NB4 (cell line): Measurements from ENCODE around the gene PADI2.
A peak's percentile ranks its signal among the peaks of the same experiment; 100 is the strongest.

Experiments used
- DNase-seq: peaks from one replicate; pipeline ENCODE4 v3.0.0; 2010; ENCODE audit warnings: low read depth
- H3K4me3 ChIP-seq: one replicate; pipeline ENCODE4 v1.5.1; 2011; ENCODE audit warnings: mild to moderate bottlenecking, low read depth, low read length, moderate library complexity
- MYC ChIP-seq: IDR thresholded peaks from 2 replicates; pipeline ENCODE4 v1.6.1; 2011; ENCODE audit warnings: low read depth, low read length
- POLR2A ChIP-seq: IDR thresholded peaks from 2 replicates; pipeline ENCODE4 v1.6.1; 2011; ENCODE audit warnings: mild to moderate bottlenecking; ENCODE audit not compliant: insufficient read length; ENCODE audit errors: extremely low read depth
- TF ChIP-seq, protein P1 (sequence below): IDR thresholded peaks from 2 replicates; pipeline ENCODE4 v1.6.1; 2011; ENCODE audit warnings: low read depth, low read length
- TF ChIP-seq, protein P2 (sequence below): IDR thresholded peaks from one replicate; pipeline ENCODE4 v1.5.1; 2012; ENCODE audit warnings: low read depth, low read length

PADI2 gene

DNA sequence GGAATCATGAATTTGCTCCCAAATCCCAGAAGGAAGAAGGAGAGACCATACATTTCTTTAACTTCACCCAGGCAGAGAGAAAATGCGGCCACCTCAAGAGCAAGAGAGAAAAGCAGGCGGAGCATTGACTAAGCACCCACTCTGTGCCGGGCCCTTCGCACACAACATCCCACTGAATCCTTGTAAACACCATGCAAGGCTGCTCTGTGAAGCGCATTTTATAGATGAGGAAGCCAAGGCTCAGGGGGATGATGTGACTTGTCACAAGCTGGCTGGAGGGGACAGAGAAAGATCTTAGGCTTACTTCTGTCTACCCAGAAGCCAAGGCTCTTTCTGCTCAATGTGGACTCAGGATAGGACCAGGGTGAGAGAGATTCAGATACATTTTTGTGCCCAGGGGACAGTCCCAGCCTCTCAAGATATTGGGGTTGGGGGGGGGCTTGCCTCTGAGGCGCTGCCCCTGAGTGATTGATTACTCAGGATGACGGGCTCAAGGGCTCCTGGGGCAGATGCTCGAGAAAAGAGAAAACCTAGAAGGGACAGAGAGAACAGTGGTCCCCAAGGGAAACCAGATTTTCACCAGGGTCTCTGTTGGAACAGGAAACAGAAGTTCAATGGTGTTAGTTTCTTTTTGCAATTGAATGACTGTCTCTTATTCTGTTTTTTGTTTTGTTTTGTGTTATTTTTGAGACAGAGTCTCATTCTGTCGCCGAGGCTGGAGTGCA, 19.5 kb downstream of the PADI2 start:
- peak; percentile 31 for DNase-seq
- no peak overlapping the region for H3K4me3 ChIP-seq
- TF ChIP-seq POLR2A: no peak
- TF ChIP-seq, protein P1, sequence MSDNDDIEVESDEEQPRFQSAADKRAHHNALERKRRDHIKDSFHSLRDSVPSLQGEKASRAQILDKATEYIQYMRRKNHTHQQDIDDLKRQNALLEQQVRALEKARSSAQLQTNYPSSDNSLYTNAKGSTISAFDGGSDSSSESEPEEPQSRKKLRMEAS: no peak
- no peak for TF ChIP-seq MYC
- TF ChIP-seq, protein P2, sequence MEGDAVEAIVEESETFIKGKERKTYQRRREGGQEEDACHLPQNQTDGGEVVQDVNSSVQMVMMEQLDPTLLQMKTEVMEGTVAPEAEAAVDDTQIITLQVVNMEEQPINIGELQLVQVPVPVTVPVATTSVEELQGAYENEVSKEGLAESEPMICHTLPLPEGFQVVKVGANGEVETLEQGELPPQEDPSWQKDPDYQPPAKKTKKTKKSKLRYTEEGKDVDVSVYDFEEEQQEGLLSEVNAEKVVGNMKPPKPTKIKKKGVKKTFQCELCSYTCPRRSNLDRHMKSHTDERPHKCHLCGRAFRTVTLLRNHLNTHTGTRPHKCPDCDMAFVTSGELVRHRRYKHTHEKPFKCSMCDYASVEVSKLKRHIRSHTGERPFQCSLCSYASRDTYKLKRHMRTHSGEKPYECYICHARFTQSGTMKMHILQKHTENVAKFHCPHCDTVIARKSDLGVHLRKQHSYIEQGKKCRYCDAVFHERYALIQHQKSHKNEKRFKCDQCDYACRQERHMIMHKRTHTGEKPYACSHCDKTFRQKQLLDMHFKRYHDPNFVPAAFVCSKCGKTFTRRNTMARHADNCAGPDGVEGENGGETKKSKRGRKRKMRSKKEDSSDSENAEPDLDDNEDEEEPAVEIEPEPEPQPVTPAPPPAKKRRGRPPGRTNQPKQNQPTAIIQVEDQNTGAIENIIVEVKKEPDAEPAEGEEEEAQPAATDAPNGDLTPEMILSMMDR: no peak

DNA sequence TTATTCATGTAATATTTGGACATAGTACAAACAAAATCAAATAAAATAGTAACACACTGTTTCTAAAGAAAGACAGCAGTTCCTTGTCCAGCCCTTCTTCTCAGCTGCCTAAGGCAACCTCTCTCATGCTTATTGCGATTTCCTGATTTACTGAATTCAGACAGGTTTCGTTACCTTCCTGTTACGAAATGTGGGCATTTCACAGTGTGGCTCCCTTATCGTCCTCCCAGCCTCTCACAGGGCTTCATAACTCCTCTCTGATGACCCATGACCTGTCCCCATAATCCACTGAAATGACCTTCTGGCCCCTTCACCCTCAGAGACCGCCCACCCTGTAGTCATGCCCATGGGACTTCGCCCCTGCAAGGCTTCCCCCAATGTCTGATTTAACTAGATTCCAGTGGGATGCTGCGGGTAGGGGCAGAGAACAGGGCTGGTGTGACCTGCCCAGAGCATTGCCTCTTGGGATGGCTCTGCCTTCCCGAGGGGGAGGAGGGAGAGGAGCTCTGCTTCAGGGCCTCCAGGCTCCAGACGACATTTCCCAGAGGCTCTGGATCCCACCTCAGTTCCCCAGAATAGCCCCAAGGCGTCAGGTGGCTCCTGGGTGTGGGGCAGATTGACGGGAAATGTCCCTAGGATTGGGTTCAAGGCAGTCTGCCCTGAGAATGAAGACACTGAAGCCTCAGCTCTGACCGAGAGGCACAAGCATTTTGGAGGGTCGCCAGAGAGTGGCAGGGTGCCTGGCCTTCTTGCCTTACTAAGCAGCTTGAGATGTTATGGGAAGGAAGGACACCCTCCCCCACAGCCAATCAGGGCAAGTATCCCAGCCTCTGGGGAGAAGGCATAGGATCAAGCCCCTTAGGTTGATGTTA, 20.6 kb downstream of the PADI2 start:
- DNase-seq: peak; percentile 64
- TF ChIP-seq, protein P1: no peak
- peak; percentile 26; the same call in 1 of the 2 replicates for TF ChIP-seq MYC
- no peak overlapping the region for H3K4me3 ChIP-seq

DNA sequence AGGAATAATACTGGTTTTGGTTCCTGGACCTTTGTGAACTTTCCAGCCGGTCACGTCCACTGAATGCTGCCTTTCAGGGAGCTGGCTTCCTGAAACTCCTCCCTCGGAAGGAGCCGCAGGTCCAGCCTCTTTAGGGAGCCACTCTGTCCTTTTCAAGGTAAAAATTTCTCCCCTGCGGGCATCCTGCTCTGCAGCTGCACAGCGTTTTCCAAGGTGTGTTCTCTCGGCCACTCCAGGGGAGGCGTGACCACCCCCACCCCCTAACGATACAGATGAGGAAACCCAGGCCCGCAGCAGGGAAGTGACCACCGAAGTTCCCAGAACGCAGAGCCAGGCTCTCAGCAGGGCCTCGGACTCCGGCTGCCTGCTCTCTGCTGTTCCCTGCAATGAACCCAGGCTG, 21.5 kb downstream of the PADI2 start:
- DNase-seq: peak; percentile 27
- no peak overlapping the region for H3K4me3 ChIP-seq
- no peak for TF ChIP-seq MYC
- TF ChIP-seq, protein P1: no peak

DNA sequence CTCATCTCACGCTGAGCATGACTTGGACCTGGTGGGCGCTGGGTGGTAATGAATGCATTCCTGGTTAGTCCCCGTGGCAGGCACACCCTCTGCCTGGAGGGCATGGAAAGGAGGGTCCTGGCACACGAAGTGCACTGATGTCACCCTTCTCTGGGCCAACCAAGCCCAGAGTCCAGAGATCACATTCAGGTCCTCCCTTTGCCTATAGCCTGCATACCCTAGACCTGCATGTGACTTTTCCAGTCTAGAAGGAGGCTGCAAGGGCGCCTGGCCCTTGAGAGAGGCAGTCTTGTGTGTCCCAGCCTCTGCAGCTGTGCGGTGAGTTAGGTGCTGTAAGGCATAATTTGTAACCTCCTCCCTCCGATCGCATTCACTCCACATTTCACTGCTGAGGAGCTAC, 22.1 kb downstream of the PADI2 start:
- TF ChIP-seq, protein P2: no peak
- TF ChIP-seq MYC: no peak
- TF ChIP-seq, protein P1: no peak
- no peak for TF ChIP-seq POLR2A
- DNase-seq: no peak
- no peak overlapping the region for H3K4me3 ChIP-seq

DNA sequence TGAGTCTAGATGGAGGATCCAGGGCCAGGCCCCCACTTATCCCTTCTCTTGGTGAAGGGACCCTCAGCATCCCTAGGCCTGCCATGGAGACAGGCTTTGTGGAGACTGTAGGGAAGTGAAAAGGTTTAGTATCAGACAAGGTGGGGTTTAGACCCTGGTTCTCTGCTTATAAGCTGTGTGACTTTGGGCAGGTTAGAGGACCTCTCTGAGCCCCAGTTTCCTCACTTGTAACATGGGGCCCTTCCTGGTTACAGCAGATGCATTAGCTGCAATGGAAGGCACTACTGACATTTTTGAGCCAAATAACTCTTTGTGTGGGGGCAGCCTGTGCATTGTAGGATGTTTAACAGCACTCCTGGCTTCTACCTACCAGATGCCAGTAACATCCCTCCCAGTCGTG, 22.7 kb downstream of the PADI2 start:
- TF ChIP-seq, protein P2: no peak
- TF ChIP-seq MYC (no peak), POLR2A (no peak)
- TF ChIP-seq, protein P1: no peak
- DNase-seq: no peak
- H3K4me3 ChIP-seq: no peak overlapping the region

DNA sequence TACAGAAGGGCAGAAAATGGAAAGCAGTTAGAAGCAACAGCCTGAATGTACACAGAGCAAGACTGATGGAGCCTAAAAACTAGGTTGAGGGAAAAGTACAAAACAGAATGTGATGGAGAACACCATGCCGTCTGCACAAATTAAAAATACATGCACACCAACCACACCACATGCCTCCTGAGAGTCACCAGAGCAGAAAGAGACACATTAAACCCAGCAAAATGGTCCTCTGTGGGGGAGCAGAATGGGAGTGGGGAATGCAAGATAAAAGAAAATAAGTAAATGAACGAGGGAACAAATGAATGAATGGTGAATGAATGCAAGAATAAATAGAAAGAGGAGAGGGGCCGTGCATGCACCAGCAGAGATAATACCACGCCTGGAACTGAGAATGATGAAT, 24.1 kb downstream of the PADI2 start:
- no peak overlapping the region for H3K4me3 ChIP-seq
- TF ChIP-seq POLR2A (no peak), MYC (no peak)
- TF ChIP-seq, protein P1: no peak
- TF ChIP-seq, protein P2: no peak
- DNase-seq: no peak
